ENCODE measurements around the gene MAP3K2.

DNA sequence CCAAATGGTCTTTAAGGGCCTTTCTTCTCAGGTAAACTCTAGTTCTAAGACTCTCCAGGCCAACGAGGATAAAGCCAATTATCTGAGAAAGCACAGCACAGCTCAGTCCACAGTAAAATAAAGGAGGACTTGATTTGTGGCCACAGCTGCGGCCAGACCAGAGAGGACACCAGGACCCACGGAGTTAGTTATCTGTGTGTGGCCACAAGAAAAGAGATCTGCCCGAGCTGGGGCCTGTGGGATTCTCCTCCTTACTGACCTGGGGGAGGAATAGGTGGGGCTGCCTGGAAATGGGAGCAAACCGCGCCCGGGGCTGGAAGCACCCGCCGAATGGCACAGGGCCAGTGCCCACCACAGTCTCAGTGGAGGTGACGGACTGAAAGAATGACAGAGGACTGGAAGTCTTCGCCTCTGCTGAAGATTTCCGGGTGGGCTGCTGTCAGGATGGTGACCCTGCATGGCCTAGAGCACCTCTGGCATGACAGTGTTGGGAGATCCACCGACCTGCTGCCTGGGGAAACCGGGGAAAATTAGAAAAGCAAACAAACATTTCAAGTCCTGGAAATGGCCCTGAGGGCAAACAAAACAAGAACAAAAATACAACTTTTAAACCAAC lies 43.7 kb upstream of the MAP3K2 start:
- TF ChIP-seq, protein P1, sequence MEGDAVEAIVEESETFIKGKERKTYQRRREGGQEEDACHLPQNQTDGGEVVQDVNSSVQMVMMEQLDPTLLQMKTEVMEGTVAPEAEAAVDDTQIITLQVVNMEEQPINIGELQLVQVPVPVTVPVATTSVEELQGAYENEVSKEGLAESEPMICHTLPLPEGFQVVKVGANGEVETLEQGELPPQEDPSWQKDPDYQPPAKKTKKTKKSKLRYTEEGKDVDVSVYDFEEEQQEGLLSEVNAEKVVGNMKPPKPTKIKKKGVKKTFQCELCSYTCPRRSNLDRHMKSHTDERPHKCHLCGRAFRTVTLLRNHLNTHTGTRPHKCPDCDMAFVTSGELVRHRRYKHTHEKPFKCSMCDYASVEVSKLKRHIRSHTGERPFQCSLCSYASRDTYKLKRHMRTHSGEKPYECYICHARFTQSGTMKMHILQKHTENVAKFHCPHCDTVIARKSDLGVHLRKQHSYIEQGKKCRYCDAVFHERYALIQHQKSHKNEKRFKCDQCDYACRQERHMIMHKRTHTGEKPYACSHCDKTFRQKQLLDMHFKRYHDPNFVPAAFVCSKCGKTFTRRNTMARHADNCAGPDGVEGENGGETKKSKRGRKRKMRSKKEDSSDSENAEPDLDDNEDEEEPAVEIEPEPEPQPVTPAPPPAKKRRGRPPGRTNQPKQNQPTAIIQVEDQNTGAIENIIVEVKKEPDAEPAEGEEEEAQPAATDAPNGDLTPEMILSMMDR (conservative IDR thresholded peaks at IDR 0.05; ENCODE audit: low read depth in 2 of 2), result no peak
- TF ChIP-seq EZH2 (IDR thresholded peaks at IDR 0.05; ENCODE audit: low read depth, unreplicated experiment) (no peak), CREB1 (CRISPR knock-in tag; IDR thresholded peaks at IDR 0.05; ENCODE audit: low read depth) (no peak), POLR2AphosphoS5 (IDR thresholded peaks at IDR 0.05; ENCODE audit: low read depth) (no peak)
